WTC11 (cell line): ENCODE results near the gene COPE. TPM values are rescaled to one million over a fixed set of nuclear protein-coding genes. Genes with fewer than 3 reads are reported as not detected.

Source experiments
- ATAC-seq: fragments of 200-7000 bp; cut with Tn5 transposase; 2 replicates; pipeline ENCODE4 v1.10.0; 2021; ENCODE audit warnings: mild to moderate bottlenecking, moderate library complexity
- CTCF ChIA-PET: fragments of 300-600 bp; sonication (Branson Sonifier 250); formaldehyde crosslinking; loops from one replicate; lab custom pipeline; 2021; ENCODE audit warnings: antibody characterized with exemption; lab: Charles Lee
- POLR2A ChIA-PET: fragments of 350-600 bp; sonication (Branson Sonifier 250); formaldehyde crosslinking; loops from one replicate; lab custom pipeline; 2021; ENCODE audit warnings: antibody characterized with exemption; lab: Charles Lee
- DNase-seq: peaks from one replicate; pipeline ENCODE4 v3.0.0; 2021; ENCODE audit warnings: low spot score
- H3K27ac Mint-ChIP-seq: 2 replicates; pipeline ENCODE4 v1.8.0; 2021; ENCODE audit warnings: mixed read lengths
- H3K27me3 Mint-ChIP-seq: 2 replicates; pipeline ENCODE4 v1.8.0; 2021; ENCODE audit warnings: low read depth, mild to moderate bottlenecking, moderate library complexity, mixed read lengths
- H3K36me3 Mint-ChIP-seq: 2 replicates; pipeline ENCODE4 v1.8.0; 2021; ENCODE audit warnings: mixed read lengths
- H3K4me1 Mint-ChIP-seq: 2 replicates; pipeline ENCODE4 v1.8.0; 2022; ENCODE audit warnings: mixed read lengths
- H3K4me3 Mint-ChIP-seq: 2 replicates; pipeline ENCODE4 v1.8.0; 2021; ENCODE audit warnings: mild to moderate bottlenecking, moderate library complexity, mixed read lengths
- H3K9me3 Mint-ChIP-seq: 2 replicates; pipeline ENCODE4 v1.8.0; 2021; ENCODE audit warnings: mixed read lengths
- CREB1 ChIP-seq: sonication (generic); formaldehyde crosslinking; IDR thresholded peaks from 2 replicates; pipeline ENCODE4 v1.8.0; 2023; ENCODE audit warnings: mild to moderate bottlenecking, missing genetic modification reagents
- ELF4 ChIP-seq: sonication (generic); formaldehyde crosslinking; IDR thresholded peaks from 2 replicates; pipeline ENCODE4 v1.8.1; 2022; ENCODE audit warnings: low read depth, mild to moderate bottlenecking, moderate library complexity, missing genetic modification reagents
- HMGA2 ChIP-seq: fragments of 250-450 bp; sonication (Bioruptor Pico); IDR thresholded peaks from 2 replicates; pipeline ENCODE4 v1.4.0; 2021; ENCODE audit warnings: mild to moderate bottlenecking, moderate library complexity
- JUN ChIP-seq: sonication (generic); formaldehyde crosslinking; IDR thresholded peaks from 2 replicates; pipeline ENCODE4 v1.8.0; 2023; ENCODE audit warnings: mild to moderate bottlenecking, missing genetic modification reagents
- MYBL2 ChIP-seq: sonication (generic); formaldehyde crosslinking; IDR thresholded peaks from 2 replicates; pipeline ENCODE4 v1.8.1; 2023; ENCODE audit warnings: mild to moderate bottlenecking, moderate library complexity, missing genetic modification reagents
- NFYB ChIP-seq: sonication (generic); formaldehyde crosslinking; conservative IDR thresholded peaks from 2 replicates; pipeline ENCODE4 v1.8.0; 2022; ENCODE audit warnings: low read depth, missing genetic modification reagents
- SOX15 ChIP-seq: fragments of 250-450 bp; sonication (Bioruptor Pico); IDR thresholded peaks from 2 replicates; pipeline ENCODE4 v1.9.0; 2021; ENCODE audit warnings: mild to moderate bottlenecking
- ZNF121 ChIP-seq: sonication (generic); formaldehyde crosslinking; IDR thresholded peaks from 2 replicates; pipeline ENCODE4 v1.8.0; 2023; ENCODE audit warnings: missing genetic modification reagents
- ZNF138 ChIP-seq: sonication (generic); formaldehyde crosslinking; conservative IDR thresholded peaks from 2 replicates; pipeline ENCODE4 v1.8.1; 2022; ENCODE audit warnings: mild to moderate bottlenecking, moderate library complexity, missing genetic modification reagents
- ZNF416 ChIP-seq: fragments of 250-450 bp; sonication (Bioruptor Pico); IDR thresholded peaks from 2 replicates; pipeline ENCODE4 v1.9.0; 2021; ENCODE audit warnings: mild to moderate bottlenecking, inconsistent platforms
- total RNA-seq: library from RNA; stranded (reverse); gene quantifications from 3 replicates; pipeline ENCODE4 v1.2.3, GENCODE V29; 2021
- TF ChIP-seq, protein P1 (sequence below): fragments of 250-450 bp; sonication (Bioruptor Pico); IDR thresholded peaks from 2 replicates; pipeline ENCODE4 v1.9.0; 2021; ENCODE audit warnings: moderate library complexity, mild to moderate bottlenecking, inconsistent platforms, borderline replicate concordance
- TF ChIP-seq, protein P2 (sequence below): sonication (generic); formaldehyde crosslinking; IDR thresholded peaks from 2 replicates; pipeline ENCODE4 v1.8.1; 2022; ENCODE audit warnings: low read depth, mild to moderate bottlenecking, moderate library complexity, missing genetic modification reagents, borderline replicate concordance
- TF ChIP-seq, protein P3 (sequence below): sonication (generic); formaldehyde crosslinking; IDR thresholded peaks from 2 replicates; pipeline ENCODE4 v1.8.0; 2023; ENCODE audit warnings: missing genetic modification reagents, mild to moderate bottlenecking, borderline replicate concordance
- TF ChIP-seq, protein P4 (sequence below): sonication (generic); formaldehyde crosslinking; IDR thresholded peaks from 2 replicates; pipeline ENCODE4 v1.8.0; 2022; ENCODE audit warnings: missing genetic modification reagents

Gene COPE
- total RNA-seq, 1 experiment from 2014 or later, result 228 TPM

DNA sequence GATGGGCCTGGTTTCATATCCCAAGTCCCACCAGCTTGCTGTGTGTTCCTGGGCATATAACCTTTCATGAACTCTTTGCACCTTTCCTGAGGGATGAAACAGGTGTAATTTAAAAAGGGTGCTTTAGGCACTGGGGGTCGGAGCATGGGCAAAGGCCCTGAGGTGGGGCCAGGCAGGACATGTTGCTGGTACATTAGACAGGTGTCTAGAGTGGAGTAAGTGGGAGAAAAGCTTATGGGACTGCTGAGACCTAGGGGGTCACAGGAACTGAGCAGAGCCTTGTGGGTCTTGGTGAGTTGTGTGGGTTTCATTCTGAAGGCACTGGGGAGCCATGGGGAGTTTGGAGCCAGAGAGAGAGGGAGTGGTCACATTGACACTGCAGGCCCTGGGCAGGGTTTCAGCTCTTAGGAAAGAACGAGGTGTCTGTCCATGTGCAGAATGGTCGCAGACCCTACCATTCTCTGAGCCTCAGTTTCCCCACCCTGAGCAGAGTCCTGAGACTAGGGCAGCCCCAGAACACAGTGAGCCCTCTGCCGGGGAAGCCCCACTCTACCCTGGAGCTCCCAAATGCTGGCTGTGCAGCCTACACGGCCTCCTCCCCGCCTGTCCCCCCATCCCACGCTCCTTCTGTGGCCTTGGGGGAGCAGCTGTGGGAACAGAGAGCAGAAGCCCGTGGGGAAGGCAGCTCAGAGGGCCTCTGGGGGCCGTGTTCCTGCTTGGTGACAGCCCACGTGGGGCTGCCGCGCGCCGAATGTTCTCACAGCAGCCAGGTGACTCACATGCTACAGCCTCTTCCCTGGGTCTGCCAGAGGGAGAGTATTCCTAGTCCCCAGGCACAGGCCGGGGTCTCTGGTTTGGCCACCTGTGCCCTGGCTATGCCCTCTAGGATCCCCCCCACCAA is 29.1 kb upstream of the COPE start:
- no peak for DNase-seq
- Mint-ChIP-seq H3K9me3 (no peaks in the 10 kb centered on the region), H3K27me3 (peaks cover 12% of the 10 kb centered on the region), H3K27ac (no peak overlapping the region), H3K4me1 (no peaks in the 10 kb centered on the region), H3K4me3 (no peak overlapping the region), H3K36me3 (no peaks in the 10 kb centered on the region)
- ATAC-seq, result no peak
- ChIA-PET CTCF (no interaction called here), POLR2A (interaction anchor here (0.6 kb wide), 1 partner anchor 24 kb away, joined by 6 read pairs; no protein-coding TSS in a partner anchor)
- TF ChIP-seq JUN (no peak), ELF4 (CRISPR knock-in tag) (no peak), SOX15 (CRISPR knock-in tag) (no peak), NFYB (no peak), ZNF121 (CRISPR knock-in tag) (no peak), HMGA2 (no peak), CREB1 (CRISPR knock-in tag) (no peak), ZNF416 (no peak)
- TF ChIP-seq, protein P1, sequence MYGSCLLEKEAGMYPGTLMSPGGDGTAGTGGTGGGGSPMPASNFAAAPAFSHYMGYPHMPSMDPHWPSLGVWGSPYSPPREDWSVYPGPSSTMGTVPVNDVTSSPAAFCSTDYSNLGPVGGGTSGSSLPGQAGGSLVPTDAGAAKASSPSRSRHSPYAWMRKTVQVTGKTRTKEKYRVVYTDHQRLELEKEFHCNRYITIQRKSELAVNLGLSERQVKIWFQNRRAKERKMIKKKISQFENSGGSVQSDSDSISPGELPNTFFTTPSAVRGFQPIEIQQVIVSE (CRISPR knock-in tag), result no peak

DNA sequence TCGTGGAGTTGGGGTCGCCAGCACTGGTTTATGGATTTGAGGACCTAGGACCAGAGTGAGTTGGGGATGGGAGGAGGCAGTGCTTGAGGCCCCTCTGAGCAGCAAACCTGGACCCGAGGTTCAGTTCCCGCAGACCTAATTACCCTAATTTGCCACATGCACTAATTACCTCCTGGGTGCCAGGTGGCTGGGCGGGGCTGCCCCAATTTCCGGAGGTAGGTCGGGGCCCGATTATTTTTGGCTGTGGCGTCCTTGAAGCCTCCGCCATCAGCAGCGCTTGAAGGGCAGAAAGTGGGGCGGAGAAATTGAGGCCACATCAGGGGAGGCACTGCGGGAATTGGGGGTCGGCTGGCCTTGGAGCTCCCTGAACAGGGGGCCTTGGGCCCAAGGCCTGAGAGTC is 27.7 kb upstream of the COPE start:
- no peaks in the 10 kb centered on the region for H3K36me3 Mint-ChIP-seq

More for the DNA sequence above, 27.7 kb upstream of the COPE start:
- Mint-ChIP-seq H3K27me3 (peaks cover 20% of the 10 kb centered on the region), H3K27ac (no peak overlapping the region), H3K4me1 (peaks cover 5% of the 10 kb centered on the region), H3K4me3 (no peak overlapping the region), H3K9me3 (no peaks in the 10 kb centered on the region)
- TF ChIP-seq MYBL2 (CRISPR knock-in tag), result no peak
- TF ChIP-seq ZNF138, result no peak
- TF ChIP-seq CREB1 (CRISPR knock-in tag), result no peak
- no peak for TF ChIP-seq SOX15 (CRISPR knock-in tag)
- TF ChIP-seq, protein P2, sequence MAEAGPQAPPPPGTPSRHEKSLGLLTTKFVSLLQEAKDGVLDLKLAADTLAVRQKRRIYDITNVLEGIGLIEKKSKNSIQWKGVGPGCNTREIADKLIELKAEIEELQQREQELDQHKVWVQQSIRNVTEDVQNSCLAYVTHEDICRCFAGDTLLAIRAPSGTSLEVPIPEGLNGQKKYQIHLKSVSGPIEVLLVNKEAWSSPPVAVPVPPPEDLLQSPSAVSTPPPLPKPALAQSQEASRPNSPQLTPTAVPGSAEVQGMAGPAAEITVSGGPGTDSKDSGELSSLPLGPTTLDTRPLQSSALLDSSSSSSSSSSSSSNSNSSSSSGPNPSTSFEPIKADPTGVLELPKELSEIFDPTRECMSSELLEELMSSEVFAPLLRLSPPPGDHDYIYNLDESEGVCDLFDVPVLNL (CRISPR knock-in tag), result no peak
- TF ChIP-seq, protein P3, sequence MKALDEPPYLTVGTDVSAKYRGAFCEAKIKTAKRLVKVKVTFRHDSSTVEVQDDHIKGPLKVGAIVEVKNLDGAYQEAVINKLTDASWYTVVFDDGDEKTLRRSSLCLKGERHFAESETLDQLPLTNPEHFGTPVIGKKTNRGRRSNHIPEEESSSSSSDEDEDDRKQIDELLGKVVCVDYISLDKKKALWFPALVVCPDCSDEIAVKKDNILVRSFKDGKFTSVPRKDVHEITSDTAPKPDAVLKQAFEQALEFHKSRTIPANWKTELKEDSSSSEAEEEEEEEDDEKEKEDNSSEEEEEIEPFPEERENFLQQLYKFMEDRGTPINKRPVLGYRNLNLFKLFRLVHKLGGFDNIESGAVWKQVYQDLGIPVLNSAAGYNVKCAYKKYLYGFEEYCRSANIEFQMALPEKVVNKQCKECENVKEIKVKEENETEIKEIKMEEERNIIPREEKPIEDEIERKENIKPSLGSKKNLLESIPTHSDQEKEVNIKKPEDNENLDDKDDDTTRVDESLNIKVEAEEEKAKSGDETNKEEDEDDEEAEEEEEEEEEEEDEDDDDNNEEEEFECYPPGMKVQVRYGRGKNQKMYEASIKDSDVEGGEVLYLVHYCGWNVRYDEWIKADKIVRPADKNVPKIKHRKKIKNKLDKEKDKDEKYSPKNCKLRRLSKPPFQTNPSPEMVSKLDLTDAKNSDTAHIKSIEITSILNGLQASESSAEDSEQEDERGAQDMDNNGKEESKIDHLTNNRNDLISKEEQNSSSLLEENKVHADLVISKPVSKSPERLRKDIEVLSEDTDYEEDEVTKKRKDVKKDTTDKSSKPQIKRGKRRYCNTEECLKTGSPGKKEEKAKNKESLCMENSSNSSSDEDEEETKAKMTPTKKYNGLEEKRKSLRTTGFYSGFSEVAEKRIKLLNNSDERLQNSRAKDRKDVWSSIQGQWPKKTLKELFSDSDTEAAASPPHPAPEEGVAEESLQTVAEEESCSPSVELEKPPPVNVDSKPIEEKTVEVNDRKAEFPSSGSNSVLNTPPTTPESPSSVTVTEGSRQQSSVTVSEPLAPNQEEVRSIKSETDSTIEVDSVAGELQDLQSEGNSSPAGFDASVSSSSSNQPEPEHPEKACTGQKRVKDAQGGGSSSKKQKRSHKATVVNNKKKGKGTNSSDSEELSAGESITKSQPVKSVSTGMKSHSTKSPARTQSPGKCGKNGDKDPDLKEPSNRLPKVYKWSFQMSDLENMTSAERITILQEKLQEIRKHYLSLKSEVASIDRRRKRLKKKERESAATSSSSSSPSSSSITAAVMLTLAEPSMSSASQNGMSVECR, result no peak
- TF ChIP-seq, protein P4, sequence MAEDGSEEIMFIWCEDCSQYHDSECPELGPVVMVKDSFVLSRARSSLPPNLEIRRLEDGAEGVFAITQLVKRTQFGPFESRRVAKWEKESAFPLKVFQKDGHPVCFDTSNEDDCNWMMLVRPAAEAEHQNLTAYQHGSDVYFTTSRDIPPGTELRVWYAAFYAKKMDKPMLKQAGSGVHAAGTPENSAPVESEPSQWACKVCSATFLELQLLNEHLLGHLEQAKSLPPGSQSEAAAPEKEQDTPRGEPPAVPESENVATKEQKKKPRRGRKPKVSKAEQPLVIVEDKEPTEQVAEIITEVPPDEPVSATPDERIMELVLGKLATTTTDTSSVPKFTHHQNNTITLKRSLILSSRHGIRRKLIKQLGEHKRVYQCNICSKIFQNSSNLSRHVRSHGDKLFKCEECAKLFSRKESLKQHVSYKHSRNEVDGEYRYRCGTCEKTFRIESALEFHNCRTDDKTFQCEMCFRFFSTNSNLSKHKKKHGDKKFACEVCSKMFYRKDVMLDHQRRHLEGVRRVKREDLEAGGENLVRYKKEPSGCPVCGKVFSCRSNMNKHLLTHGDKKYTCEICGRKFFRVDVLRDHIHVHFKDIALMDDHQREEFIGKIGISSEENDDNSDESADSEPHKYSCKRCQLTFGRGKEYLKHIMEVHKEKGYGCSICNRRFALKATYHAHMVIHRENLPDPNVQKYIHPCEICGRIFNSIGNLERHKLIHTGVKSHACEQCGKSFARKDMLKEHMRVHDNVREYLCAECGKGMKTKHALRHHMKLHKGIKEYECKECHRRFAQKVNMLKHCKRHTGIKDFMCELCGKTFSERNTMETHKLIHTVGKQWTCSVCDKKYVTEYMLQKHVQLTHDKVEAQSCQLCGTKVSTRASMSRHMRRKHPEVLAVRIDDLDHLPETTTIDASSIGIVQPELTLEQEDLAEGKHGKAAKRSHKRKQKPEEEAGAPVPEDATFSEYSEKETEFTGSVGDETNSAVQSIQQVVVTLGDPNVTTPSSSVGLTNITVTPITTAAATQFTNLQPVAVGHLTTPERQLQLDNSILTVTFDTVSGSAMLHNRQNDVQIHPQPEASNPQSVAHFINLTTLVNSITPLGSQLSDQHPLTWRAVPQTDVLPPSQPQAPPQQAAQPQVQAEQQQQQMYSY (CRISPR knock-in tag), result no peak
- ATAC-seq, result no peak
- ChIA-PET POLR2A (interaction anchor here (0.7 to 0.9 kb wide), 2 partner anchors 15 to 28 kb away, joined by 3 to 11 read pairs; no protein-coding TSS in a partner anchor), CTCF (interaction anchor here (0.7 kb wide), 1 partner anchor 40 kb away, joined by 5 read pairs; no protein-coding TSS in a partner anchor)
- no peak for DNase-seq
